Skin epidermis (tissue), 12 donors: ENCODE data around the gene WASHC4.
"Not testable (repeated sequence)": the region's sequence is repeated elsewhere in the genome, so short reads cannot be mapped to it uniquely, and the experiment has no call there.

Experiments
- H3K27ac ChIP-seq, 21 experiments: fragments of 200-600 bp; sonication (generic) in 11 of 21; one replicate each; pipeline ENCODE4 v1.5.0; 2020; ENCODE audit warnings: mild to moderate bottlenecking in 3 of 21, inconsistent platforms in 2 of 21, moderate library complexity in 2 of 21
- H3K4me3 ChIP-seq, 7 experiments: fragments of 200-600 bp; sonication (generic) in 2 of 7; one replicate each; pipeline ENCODE4 v1.5.0; 2020; ENCODE audit warnings: inconsistent platforms in 2 of 7, mild to moderate bottlenecking in 2 of 7, moderate library complexity in 1 of 7

The WASHC4 gene

DNA sequence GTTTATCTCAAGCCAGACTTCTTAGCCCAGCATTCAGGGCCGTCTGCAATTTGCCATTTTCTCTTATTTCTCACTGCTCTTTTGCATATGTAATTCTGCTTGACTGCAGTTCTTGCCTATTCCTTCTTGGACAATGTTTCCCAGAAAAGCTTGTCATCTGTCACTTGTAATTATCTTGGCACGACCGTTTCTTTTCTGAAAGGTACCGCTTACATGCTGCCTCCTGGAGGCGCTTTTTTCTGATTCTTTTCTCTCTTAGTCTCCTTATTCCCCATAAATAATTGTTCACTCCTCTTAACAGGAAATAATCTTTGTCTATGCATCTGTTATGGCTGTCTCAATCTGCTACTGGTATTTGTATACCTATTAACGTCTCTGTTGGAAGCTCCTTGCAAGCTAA lies 22.0 kb upstream of the WASHC4 start:
- Histone ChIP-seq H3K4me3 (no peak overlapping the region), H3K27ac (no peak overlapping the region)

GRCh38 chr12:105089817-105090216 lies 17.7 kb upstream of the WASHC4 start:
- H3K4me3 ChIP-seq = no peak overlapping the region
- no peak overlapping the region for H3K27ac ChIP-seq

GRCh38 chr12:105090361-105090760 lies 17.2 kb upstream of the WASHC4 start:
- Histone ChIP-seq H3K27ac (no peak overlapping the region), H3K4me3 (no peak overlapping the region)

DNA sequence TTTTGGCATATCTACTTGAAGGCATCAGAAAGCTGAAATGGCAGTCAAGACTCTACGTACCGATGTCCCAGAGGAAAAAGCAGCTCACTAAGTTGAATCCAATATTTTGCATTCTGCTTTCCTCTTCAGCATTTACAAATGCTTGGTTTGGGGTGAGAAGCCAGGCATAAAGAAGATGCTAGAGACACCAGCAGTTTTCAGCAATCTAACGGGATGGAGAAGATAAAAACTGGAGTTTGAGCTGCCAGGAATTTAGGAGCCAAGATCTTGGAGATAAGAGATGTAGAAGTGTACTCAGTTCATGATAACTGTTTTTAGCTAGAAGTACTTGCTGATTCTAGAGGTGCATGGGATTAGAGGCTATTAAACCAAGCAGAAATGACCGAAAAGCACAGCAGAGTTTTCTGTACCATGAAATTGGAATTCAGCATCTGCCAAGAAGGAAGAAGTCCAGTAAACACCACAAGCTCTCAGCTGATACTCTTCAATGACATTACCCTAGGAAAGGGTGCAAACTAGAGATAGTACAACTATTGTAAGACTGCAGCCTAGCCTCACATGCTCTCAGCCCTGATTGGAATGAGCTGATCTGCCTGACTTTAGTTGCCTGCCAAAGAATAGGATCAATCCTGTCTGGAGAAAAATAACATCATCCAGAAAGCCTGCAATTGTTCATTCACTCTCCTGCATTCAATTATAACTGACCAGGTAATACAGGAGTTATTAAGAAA lies 15.9 kb upstream of the WASHC4 start:
- Histone ChIP-seq H3K27ac (peak overlapping the region in 2 of 21 experiments; percentile 15 to 25), H3K4me3 (peak overlapping the region in 1 of 7 experiments; percentile 4)

GRCh38 chr12:105092336-105092735 lies 15.2 kb upstream of the WASHC4 start:
- Histone ChIP-seq H3K4me3 (peak overlapping the region in 2 of 7 experiments; percentile 2 to 4), H3K27ac (peak overlapping the region in 2 of 21 experiments; percentile 15 to 25)

DNA sequence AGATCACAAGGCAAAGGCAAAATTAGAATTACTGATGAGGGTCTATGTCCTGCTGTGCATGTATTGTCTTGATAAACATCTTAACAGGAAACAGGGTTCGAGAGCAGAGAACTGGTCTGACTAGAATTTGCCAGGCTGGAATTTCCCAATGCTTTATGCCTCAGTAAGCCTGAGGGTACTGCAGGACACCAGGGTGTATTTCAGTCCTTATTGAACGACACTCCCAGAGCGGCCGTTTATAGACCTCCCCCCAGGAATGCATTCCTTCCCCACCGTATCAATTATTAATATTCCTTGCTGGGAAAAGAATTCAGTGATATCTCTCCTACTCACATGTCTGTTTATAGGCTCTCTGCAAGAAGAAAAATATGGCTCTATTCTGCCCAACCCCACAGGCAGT lies 12.2 kb upstream of the WASHC4 start:
- not testable (repeated sequence) for H3K4me3 ChIP-seq, H3K27ac ChIP-seq

- Histone ChIP-seq H3K4me3 (no peak overlapping the region), H3K27ac (no peak overlapping the region)
Measured at GRCh38 chr12:105099356-105099755, 8.2 kb upstream of the WASHC4 start.

- no peak overlapping the region for H3K27ac ChIP-seq
- H3K4me3 ChIP-seq = no peak overlapping the region
Measured at GRCh38 chr12:105100207-105100985, 7.1 kb upstream of the WASHC4 start.

DNA sequence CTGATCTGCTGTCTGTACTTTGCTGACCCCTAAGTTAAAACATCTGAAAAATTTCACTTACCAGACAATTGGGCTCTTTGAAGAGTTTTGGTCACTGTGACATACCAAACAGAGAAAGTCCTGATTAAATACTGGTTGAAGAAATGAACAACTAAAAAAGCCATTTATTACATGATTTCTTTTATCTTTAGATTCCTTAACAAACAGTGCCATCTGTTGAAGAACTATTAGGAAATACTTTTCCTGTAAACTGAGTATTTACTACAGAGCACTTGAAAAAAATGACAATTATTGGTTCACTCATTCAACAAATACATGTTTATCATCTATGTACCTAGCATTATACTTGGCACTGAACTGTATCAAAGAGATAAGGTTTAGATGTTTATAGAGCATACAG lies 6.5 kb upstream of the WASHC4 start:
- no peak overlapping the region for H3K4me3 ChIP-seq
- no peak overlapping the region for H3K27ac ChIP-seq

- Histone ChIP-seq H3K27ac (no peak overlapping the region), H3K4me3 (no peak overlapping the region)
Measured at GRCh38 chr12:105102673-105103072, 4.9 kb upstream of the WASHC4 start.

DNA sequence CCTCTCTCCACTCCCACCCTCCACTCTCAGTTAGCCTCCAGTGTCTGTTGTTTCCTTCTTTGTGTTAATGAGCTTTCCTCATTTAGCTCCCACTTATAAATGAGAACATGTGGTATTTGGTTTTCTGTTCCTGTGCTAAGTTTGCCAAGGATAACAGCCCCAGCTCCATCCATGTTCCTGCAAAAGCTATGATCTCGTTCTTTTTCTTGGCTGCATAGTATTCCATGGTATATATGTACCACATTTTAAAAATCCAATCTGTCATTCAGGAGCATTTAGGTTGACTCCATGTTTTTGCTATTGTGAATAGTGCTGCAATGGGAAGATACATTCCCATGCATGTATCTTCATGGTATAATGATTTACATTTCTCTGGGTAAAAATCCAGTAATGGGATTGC lies 2.8 kb upstream of the WASHC4 start:
- no peak overlapping the region for H3K4me3 ChIP-seq
- no peak overlapping the region for H3K27ac ChIP-seq

DNA sequence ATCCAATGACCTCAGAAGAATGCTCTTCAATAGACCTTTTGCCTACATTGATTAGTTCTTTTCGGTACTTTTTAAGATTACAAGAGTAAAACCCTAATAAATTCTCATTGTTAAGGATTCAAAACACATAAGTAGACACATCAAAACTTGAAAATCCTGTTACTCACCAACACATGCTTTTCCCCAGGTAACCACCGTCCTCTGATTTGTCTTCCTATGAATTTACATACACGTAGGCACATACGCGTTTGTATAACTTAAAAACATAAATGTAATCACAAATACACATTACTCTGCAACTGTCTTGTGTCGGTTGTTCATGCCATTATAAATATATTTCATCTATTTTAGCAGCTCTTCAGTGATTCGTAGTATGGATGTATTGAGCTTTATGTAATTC lies 910 bp upstream of the WASHC4 start:
- H3K4me3 ChIP-seq = peak overlapping the region; percentile 76 to 98 (median 90)
- peak overlapping the region in 15 of 21 experiments; percentile 79 to 99 (median 97) for H3K27ac ChIP-seq

DNA sequence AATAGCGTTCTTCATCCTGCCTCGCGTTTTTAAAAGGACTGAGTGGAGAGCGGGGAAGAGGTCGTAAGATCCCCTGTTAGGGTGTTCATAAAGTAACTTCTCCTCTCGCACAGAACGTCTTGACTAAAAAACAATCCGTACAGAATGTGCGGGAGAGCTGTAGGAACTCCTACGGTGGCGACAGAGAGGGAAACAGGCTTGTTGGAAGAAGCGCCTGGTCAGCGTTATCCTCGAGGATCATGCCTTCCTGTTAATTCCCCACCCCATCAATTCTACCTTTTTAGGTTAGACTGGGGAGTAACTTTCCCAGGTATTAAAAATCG lies 399 bp upstream of the WASHC4 start:
- Histone ChIP-seq H3K4me3 (peak overlapping the region; percentile 76 to 98 (median 90)), H3K27ac (peak overlapping the region in 20 of 21 experiments; percentile 79 to 99 (median 97))

DNA sequence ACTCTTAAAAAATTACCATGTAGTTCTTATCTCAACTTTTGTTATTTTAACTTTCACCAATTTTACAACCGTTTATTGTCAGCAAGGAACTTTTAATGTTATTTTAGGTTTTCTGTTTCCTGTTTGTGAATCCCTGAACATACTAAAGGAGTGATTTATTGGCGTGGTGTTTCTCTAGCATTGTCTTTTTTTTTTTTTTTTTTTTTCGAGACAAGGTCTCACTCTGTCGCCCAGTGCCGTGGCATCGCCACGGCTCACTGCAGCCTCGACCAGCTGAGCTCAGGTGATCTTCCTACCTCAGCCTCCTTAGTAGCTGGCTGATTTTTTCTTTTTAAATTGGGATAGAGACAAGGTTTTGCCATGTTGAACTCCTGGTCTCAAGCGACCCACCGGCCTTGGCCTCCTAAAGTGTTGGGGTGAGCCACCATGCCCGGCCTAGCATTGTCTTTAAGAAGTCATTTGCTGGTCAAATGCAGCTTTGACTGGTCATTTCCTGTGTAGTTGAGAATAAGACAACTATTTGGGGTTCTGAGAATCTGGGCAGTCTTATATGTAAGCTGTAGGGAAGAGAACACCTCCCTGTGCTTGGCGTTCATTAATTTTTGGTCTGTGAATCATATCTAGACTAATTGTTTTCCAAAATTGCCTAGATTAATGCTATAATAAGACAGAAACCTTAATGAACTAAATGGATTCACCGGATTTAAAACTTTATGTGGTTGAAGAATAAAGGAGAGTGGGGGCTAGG lies 2.1 kb downstream of the WASHC4 start:
- peak overlapping the region in 15 of 21 experiments; percentile 2 to 97 (median 32) for H3K27ac ChIP-seq
- H3K4me3 ChIP-seq = peak overlapping the region in 6 of 7 experiments; percentile 5 to 98 (median 15)

DNA sequence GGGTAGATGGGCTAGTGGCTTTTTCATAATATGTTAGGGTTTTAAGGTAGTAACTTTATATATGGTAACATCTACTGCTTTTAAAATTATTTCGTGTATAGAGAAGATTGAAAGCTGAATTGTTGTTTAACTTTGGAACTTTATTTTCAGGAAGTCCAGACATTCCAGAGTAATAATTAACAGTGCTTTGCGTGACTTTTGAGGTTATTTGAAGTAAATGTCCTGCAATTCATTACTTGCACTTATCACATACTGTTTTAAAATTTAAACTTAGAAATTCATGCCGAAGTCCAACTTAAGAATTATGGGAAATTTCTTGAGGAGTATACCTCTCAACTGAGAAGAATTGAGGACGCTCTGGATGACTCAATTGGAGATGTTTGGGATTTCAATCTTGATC lies 3.3 kb downstream of the WASHC4 start:
- Histone ChIP-seq H3K4me3 (no peak overlapping the region), H3K27ac (no peak overlapping the region)

DNA sequence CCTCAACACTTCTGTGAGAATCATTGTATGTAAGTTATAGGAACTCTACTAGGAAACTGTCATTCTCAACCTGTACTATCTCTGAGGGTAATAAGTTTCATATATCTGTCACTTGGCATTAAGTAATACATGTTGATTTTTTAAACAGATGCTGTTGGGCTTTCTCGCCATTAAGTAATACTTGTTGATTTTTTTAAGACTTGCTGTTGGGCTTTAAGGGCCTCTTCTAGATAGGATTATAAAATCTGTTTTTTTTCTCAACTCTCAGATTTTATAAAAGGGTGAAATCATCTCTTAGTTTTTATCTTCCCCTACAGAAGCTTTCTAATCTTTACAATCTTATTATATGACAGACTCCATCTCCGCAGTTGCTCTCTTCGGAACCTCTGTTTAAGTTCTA lies 5.6 kb downstream of the WASHC4 start:
- no peak overlapping the region for H3K27ac ChIP-seq

DNA sequence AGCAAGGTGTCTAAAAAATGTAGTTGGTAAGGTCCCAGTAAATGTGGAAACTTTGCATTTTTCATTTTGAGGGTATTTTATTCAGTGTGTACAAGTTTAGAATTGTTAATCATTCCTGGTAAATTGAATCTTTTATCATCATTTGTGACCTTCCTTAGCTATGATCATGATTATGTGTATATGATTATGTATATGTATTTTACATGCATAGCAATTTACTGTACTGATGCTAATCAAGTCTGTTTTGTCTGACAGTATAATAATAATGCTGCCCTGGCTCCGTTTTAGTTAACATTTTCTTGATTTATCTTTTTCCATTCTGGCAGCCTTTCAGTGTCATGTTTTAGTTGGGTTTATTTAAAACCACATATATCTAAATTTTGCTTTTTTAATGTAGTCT lies 9.4 kb downstream of the WASHC4 start:
- Histone ChIP-seq H3K27ac (no peak overlapping the region), H3K4me3 (no peak overlapping the region)

More for the DNA sequence above, 5.6 kb downstream of the WASHC4 start:
- H3K4me3 ChIP-seq = no peak overlapping the region

GRCh38 chr12:105120551-105120950 lies 13.0 kb downstream of the WASHC4 start:
- Histone ChIP-seq H3K27ac (no peak overlapping the region), H3K4me3 (no peak overlapping the region)

- Histone ChIP-seq H3K4me3 (no peak overlapping the region), H3K27ac (no peak overlapping the region)
Measured at GRCh38 chr12:105138248-105138647, 30.7 kb downstream of the WASHC4 start.

DNA sequence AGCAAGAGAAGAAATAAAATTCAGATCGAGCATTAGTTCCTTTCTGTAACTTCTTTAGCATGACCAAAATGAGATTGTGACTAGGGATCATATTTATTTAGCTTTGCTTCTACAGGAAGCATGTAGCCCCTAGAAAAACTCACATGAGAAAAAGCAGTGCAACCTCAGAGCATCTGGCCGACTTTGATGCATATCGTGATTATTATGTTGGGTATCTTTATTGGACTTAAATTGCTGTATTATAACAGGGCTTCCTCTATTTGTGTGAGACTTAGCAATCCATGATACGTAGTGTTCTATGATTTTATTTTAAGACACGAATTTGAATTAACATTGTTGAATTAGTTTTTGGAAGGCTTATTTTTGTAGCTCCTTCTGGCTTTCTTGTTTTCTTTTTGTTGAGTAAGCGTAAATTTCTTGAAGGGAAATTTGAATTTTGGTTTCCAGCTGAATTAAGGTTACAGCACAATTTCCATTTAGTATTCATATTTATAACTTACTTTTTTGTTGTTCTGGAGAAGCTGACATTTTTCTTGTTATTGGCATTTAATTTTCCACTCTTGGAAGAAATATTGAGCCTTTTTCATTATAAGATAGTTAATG lies 33.9 kb downstream of the WASHC4 start:
- H3K4me3 ChIP-seq = no peak overlapping the region
- H3K27ac ChIP-seq = no peak overlapping the region
